Breast epithelium (tissue), 4 donors: ENCODE data around the gene FMNL3. TPM values are rescaled to one million over a fixed set of nuclear protein-coding genes. Genes with fewer than 3 reads are reported as not detected.

Source experiments
- DNase-seq, 2 donors: peaks; one replicate each; pipeline ENCODE4 v3.0.0-alpha.2; 2019; ENCODE audit warnings: low spot score in 2 of 2
- H3K27ac ChIP-seq, 2 donors: fragments of 200-600 bp; sonication (generic) in 1 of 2; one replicate each; pipeline ENCODE4 v1.5.1; 2016 to 2019; ENCODE audit warnings: mild to moderate bottlenecking in 1 of 2
- H3K27me3 ChIP-seq, 2 donors: fragments of 200-600 bp; sonication (generic) in 1 of 2; one replicate each; pipeline versions ENCODE4 v1.5.1 to v1.6.0; 2017 to 2019; ENCODE audit warnings: control low read depth in 1 of 2, mild to moderate bottlenecking in 1 of 2
- H3K36me3 ChIP-seq: fragments of 200-600 bp; one replicate; pipeline ENCODE4 v1.5.1; 2019
- H3K4me1 ChIP-seq, 2 donors: fragments of 200-600 bp; sonication (generic); one replicate each; pipeline ENCODE4 v1.5.1; 2016 to 2019; ENCODE audit warnings: control low read depth in 1 of 2
- H3K4me3 ChIP-seq, 3 donors: fragments of 200-600 bp; sonication (generic); 1 replicate in 2 of 3; 2 replicates in 1 of 3; pipeline ENCODE4 v1.5.1; 2016 to 2019; ENCODE audit warnings: mild to moderate bottlenecking in 3 of 3, moderate library complexity in 2 of 3
- H3K9me3 ChIP-seq, 2 donors: fragments of 200-600 bp; sonication (generic) in 1 of 2; one replicate each; pipeline ENCODE4 v1.5.1; 2016 to 2019; ENCODE audit warnings: control low read depth in 1 of 2
- CTCF ChIP-seq, 3 donors: fragments of 450-650 bp; IDR thresholded peaks; one replicate each; pipeline ENCODE4 v1.5.1; 2016 to 2017; ENCODE audit warnings: antibody characterized with exemption in 3 of 3, mild to moderate bottlenecking in 3 of 3, moderate library complexity in 3 of 3
- POLR2A ChIP-seq: fragments of 450-650 bp; IDR thresholded peaks from one replicate; pipeline ENCODE4 v1.6.1; 2016; ENCODE audit warnings: antibody characterized with exemption, mild to moderate bottlenecking, moderate library complexity
- POLR2AphosphoS5 ChIP-seq, 3 donors: sonication (generic); formaldehyde crosslinking; IDR thresholded peaks; one replicate each; pipeline ENCODE4 v1.6.1; 2017; ENCODE audit warnings: antibody characterized with exemption in 3 of 3
- intact Hi-C: fragments of 100-400 bp; cut with DNase I; formaldehyde crosslinking; loops from one replicate; pipeline ENCODE4 v1.15.1; 2023; ENCODE audit warnings: low total_unique reads
- total RNA-seq, 3 donors: library from RNA; depleted of rRNA; stranded (reverse); fragments of >200 nt; gene quantifications; one replicate each; pipeline ENCODE4 v1.1.0, GENCODE V29; 2016

FMNL3 gene
- total RNA-seq, 3 donors from 2014 or later, result 9.8 to 13.8 (median 13.3) TPM

- Histone ChIP-seq H3K4me1 (no peaks in the 10 kb centered on the region), H3K9me3 (no peaks in the 10 kb centered on the region), H3K36me3 (no peaks in the 10 kb centered on the region), H3K4me3 (no peak overlapping the region), H3K27ac (no peak overlapping the region), H3K27me3 (no peaks in the 10 kb centered on the region)
- DNase-seq, result no peak
- TF ChIP-seq POLR2AphosphoS5 (IDR thresholded peaks at IDR 0.05) (no peak), POLR2A (no peak), CTCF (IDR thresholded peaks at IDR 0.05) (no peak)
- intact Hi-C loops, result no loop called here
Observed at GRCh38 chr12:49645146-49646039, 61.8 kb downstream of the FMNL3 start.

- no peak for TF ChIP-seq POLR2A
- TF ChIP-seq CTCF (IDR thresholded peaks at IDR 0.05), result peak; percentile 35 to 95 (median 83)
- TF ChIP-seq POLR2AphosphoS5 (IDR thresholded peaks at IDR 0.05), result peak; percentile 22 to 60 (median 52)
- intact Hi-C loops, result loop anchor here (5.0 kb wide), 1 partner anchor 63 kb away; the partner anchor contains the start of gene FMNL3
- H3K27me3 ChIP-seq, result no peaks in the 10 kb centered on the region
- H3K36me3 ChIP-seq, result no peaks in the 10 kb centered on the region
- no peak overlapping the region for H3K4me3 ChIP-seq
- no peaks in the 10 kb centered on the region for H3K9me3 ChIP-seq
- no peaks in the 10 kb centered on the region for H3K4me1 ChIP-seq
- DNase-seq, result peak; percentile 69 to 78
- peak overlapping the region in 1 of 2 donors; percentile 29 for H3K27ac ChIP-seq
Observed at GRCh38 chr12:49644620-49644994, 62.6 kb downstream of the FMNL3 start.

- no peaks in the 10 kb centered on the region for H3K4me1 ChIP-seq
- no peaks in the 10 kb centered on the region for H3K27me3 ChIP-seq
- peak overlapping the region; percentile 10 to 29 for H3K27ac ChIP-seq
- H3K4me3 ChIP-seq, result no peak overlapping the region
- TF ChIP-seq CTCF (IDR thresholded peaks at IDR 0.05) (no peak), POLR2AphosphoS5 (IDR thresholded peaks at IDR 0.05) (no peak), POLR2A (no peak)
- no peak for DNase-seq
- intact Hi-C loops, result loop anchor here (5.0 kb wide), 1 partner anchor 63 kb away; the partner anchor contains the start of gene FMNL3
- no peaks in the 10 kb centered on the region for H3K9me3 ChIP-seq
- H3K36me3 ChIP-seq, result no peaks in the 10 kb centered on the region
Observed at GRCh38 chr12:49643961-49644619, 63.1 kb downstream of the FMNL3 start.

- intact Hi-C loops, result loop anchor here (5.0 kb wide), 1 partner anchor 64 kb away; the partner anchor contains the start of gene FMNL3
- DNase-seq, result no peak
- H3K36me3 ChIP-seq, result no peaks in the 10 kb centered on the region
- no peaks in the 10 kb centered on the region for H3K27me3 ChIP-seq
- no peak for TF ChIP-seq POLR2A
- no peak for TF ChIP-seq POLR2AphosphoS5 (IDR thresholded peaks at IDR 0.05)
- no peak for TF ChIP-seq CTCF (IDR thresholded peaks at IDR 0.05)
- no peaks in the 10 kb centered on the region for H3K9me3 ChIP-seq
- no peaks in the 10 kb centered on the region for H3K4me1 ChIP-seq
- H3K27ac ChIP-seq, result peak overlapping the region; percentile 79 to 89
- no peak overlapping the region for H3K4me3 ChIP-seq
Observed at GRCh38 chr12:49643135-49643534, 64.1 kb downstream of the FMNL3 start.
